Fibroblast of lung (primary cell): ENCODE measurements around the gene ZNF511.

Source experiments
- CTCF ChIP-seq, 2 donors: IDR thresholded peaks in 1 of 2; conservative IDR thresholded peaks in 1 of 2; 1 replicate in 1 of 2; 2 replicates in 1 of 2; pipeline ENCODE4 v1.5.1; 2011 to 2012; ENCODE audit warnings: low read length in 2 of 2, control low read depth in 1 of 2, inconsistent platforms in 1 of 2, low read depth in 1 of 2, mild to moderate bottlenecking in 1 of 2
- EZH2 ChIP-seq: IDR thresholded peaks from 2 replicates; pipeline ENCODE4 v1.5.1; 2012; ENCODE audit warnings: low read length, control low read depth, mild to moderate bottlenecking; ENCODE audit errors: missing control alignments

- TF ChIP-seq CTCF (conservative IDR thresholded peaks at IDR 0.05 in 1 of 2, IDR thresholded peaks at IDR 0.05 in 1 of 2; ENCODE audit: low read depth in 1 of 2, low read length in 2 of 2) (no peak), EZH2 (peak; percentile 80)
Measured at GRCh38 chr10:133326223-133326551, 17.5 kb downstream of the ZNF511 start.
